Lower lobe of right lung (tissue), 2 donors: ENCODE results near the gene HSD11B2. TPM values are rescaled to one million over a fixed set of nuclear protein-coding genes. Genes with fewer than 3 reads are reported as not detected.
A peak's percentile ranks its signal among the peaks of the same experiment; 100 is the strongest.

Experiments
- ATAC-seq, 2 donors: fragments of 200-7000 bp; cut with Tn5 transposase; one replicate each; pipeline ENCODE4 v1.9.1; 2020 to 2022; ENCODE audit warnings: mild to moderate bottlenecking in 2 of 2, moderate library complexity in 2 of 2
- DNase-seq: peaks from one replicate; pipeline ENCODE4 v3.0.0-alpha.2; 2020
- H3K27ac ChIP-seq: fragments of 200-600 bp; one replicate; pipeline ENCODE4 v1.8.0; 2022
- H3K27me3 ChIP-seq: fragments of 200-600 bp; one replicate; pipeline ENCODE4 v1.8.0; 2022; ENCODE audit warnings: low read depth
- H3K36me3 ChIP-seq: fragments of 200-600 bp; one replicate; pipeline ENCODE4 v1.8.0; 2022; ENCODE audit warnings: mild to moderate bottlenecking
- H3K4me1 ChIP-seq: fragments of 200-600 bp; one replicate; pipeline ENCODE4 v1.8.0; 2022
- H3K4me3 ChIP-seq: fragments of 200-600 bp; one replicate; pipeline ENCODE4 v1.8.0; 2022; ENCODE audit warnings: mild to moderate bottlenecking
- H3K9me3 ChIP-seq: fragments of 200-600 bp; one replicate; pipeline ENCODE4 v1.8.0; 2022
- CTCF ChIP-seq: fragments of 200-600 bp; IDR thresholded peaks from one replicate; pipeline ENCODE4 v1.8.0; 2022; ENCODE audit warnings: antibody characterized with exemption, mild to moderate bottlenecking
- intact Hi-C: fragments of 100-400 bp; cut with DNase I; formaldehyde crosslinking; loops from one replicate; pipeline ENCODE4 v1.11.0; 2022
- long read RNA-seq: library from polyadenylated mRNA; unstranded; transcript quantifications from one replicate; pipeline ENCODE4 v2.0.0, GENCODE V29; 2021
- total RNA-seq: library from RNA; stranded (reverse); fragmentation: NEBNext Ultra II Directional; extraction: Animal tissue kit (Norgen Biotek cat#: 25700); gene quantifications from one replicate; pipeline ENCODE4 v1.2.1, GENCODE V29; 2021
- donor health status: DM: no; HTN: yes; CAD: no; lungs with severe emphysema.

The HSD11B2 gene
- total RNA-seq, result 2.9 TPM
- long read RNA-seq, partial matches to known transcripts, result 0 of 7 reads
- long read RNA-seq, other reads (novel, unspliced or antisense), result 5 of 7 reads

- peaks cover 25% of the 10 kb centered on the region for H3K4me1 ChIP-seq
- H3K4me3 ChIP-seq, result peak within 1 kb of the TSS; percentile 56
- peak within 1 kb of the TSS; percentile 41 for H3K27ac ChIP-seq
- H3K27me3 ChIP-seq, result peaks cover 28% of the 10 kb centered on the region
- intact Hi-C loops, result no loop called here
- ATAC-seq (peak; percentile 69 to 76), DNase-seq (peak; percentile 68)
- H3K36me3 ChIP-seq, result no peaks in the 10 kb centered on the region
- no peaks in the 10 kb centered on the region for H3K9me3 ChIP-seq
- TF ChIP-seq CTCF, result no peak
These were observed at the start of gene HSD11B2 for GRCh38 chr16:67430977-67431774. TSS of gene HSD11B2 (plus strand) at chr16:67431121. CDS start at chr16:67431249, 128 bp downstream.

GRCh38 chr16:67383284-67383683 is 47.6 kb upstream of the HSD11B2 start:
- DNase-seq (no peak), ATAC-seq (no peak)
- intact Hi-C loops, result no loop called here
- H3K27me3 ChIP-seq, result no peaks in the 10 kb centered on the region
- H3K36me3 ChIP-seq, result peaks cover 4% of the 10 kb centered on the region
- no peaks in the 10 kb centered on the region for H3K9me3 ChIP-seq
- H3K27ac ChIP-seq, result no peak overlapping the region
- no peak overlapping the region for H3K4me3 ChIP-seq
- no peak for TF ChIP-seq CTCF
- no peaks in the 10 kb centered on the region for H3K4me1 ChIP-seq

DNA sequence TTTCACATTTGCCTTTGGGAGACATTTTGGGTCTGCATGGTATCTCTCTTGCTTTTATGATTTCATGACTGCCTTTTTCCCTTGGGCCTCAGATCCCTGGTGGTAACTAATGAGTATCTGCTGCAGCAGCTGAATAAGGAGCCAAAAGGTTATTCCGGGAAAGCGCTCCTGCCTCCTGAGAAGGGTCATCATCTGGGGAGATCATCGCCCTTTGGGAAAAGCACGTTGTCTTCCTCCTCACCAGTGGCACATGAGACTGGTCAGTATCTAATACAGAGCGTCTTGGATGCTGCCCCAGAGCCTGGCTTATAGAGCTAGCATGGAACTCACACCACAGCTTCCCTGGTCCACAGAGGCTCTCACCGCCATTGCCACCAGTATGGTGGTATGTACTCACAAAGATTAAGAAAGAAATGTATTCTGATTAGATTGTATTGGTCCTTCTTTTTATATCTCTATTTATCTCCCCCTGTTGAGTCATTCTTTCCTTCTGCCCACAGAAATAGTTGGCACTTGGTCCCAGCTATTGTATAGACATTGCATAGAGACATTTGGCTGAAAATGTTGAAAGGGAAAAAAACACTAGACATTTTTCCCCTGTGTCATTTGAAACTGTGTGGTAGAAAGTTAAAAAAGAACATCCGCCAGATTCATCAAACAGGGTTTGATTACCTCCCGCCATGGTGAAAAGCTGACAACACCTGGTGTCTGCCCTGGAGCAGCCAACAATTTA is 46.0 kb upstream of the HSD11B2 start:
- Histone ChIP-seq H3K27ac (no peak overlapping the region), H3K4me3 (no peak overlapping the region), H3K36me3 (peaks cover 4% of the 10 kb centered on the region), H3K4me1 (peaks cover 8% of the 10 kb centered on the region), H3K27me3 (no peaks in the 10 kb centered on the region), H3K9me3 (no peaks in the 10 kb centered on the region)
- TF ChIP-seq CTCF, result no peak
- ATAC-seq (no peak), DNase-seq (no peak)
- intact Hi-C loops, result no loop called here

- intact Hi-C loops, result no loop called here
These were observed 44.0 kb upstream of the HSD11B2 start for GRCh38 chr16:67386861-67387455.

More at GRCh38 chr16:67386861-67387455, 44.0 kb upstream of the HSD11B2 start:
- Histone ChIP-seq H3K4me3 (no peak overlapping the region), H3K27me3 (no peaks in the 10 kb centered on the region), H3K36me3 (peaks cover 4% of the 10 kb centered on the region), H3K4me1 (peaks cover 27% of the 10 kb centered on the region), H3K27ac (no peak overlapping the region), H3K9me3 (no peaks in the 10 kb centered on the region)
- no peak for TF ChIP-seq CTCF
- no peak for ATAC-seq
- DNase-seq, result no peak
